Ramos (cell line): ENCODE measurements around the gene AK5.

ENCODE experiments used
- in situ Hi-C: fragments of 300-500 bp; cut with MboI; formaldehyde crosslinking; loops from one replicate; pipeline ENCODE4 v1.14.3; 2022; ENCODE audit warnings: low sequenced_read_pairs; ENCODE audit not compliant: unreplicated experiment

The AK5 gene

GRCh38 chr1:77532641-77533040 lies 250.8 kb downstream of the AK5 start:
- in situ Hi-C loops: loop anchor here (10.0 to 25.0 kb wide), 2 partner anchors 388 to 1370 kb away; no protein-coding TSS in a partner anchor

GRCh38 chr1:77533660-77534305 lies 252.0 kb downstream of the AK5 start:
- in situ Hi-C loops: loop anchor here (10.0 to 25.0 kb wide), 2 partner anchors 389 to 1371 kb away; no protein-coding TSS in a partner anchor

GRCh38 chr1:77534456-77534855 lies 252.6 kb downstream of the AK5 start:
- in situ Hi-C loops: loop anchor here (10.0 to 25.0 kb wide), 2 partner anchors 390 to 1372 kb away; no protein-coding TSS in a partner anchor

- in situ Hi-C loops: loop anchor here (10.0 to 25.0 kb wide), 2 partner anchors 392 to 1375 kb away; no protein-coding TSS in a partner anchor
These were observed 255.0 kb downstream of the AK5 start for GRCh38 chr1:77536813-77537212.

GRCh38 chr1:77538956-77539518 lies 257.2 kb downstream of the AK5 start:
- in situ Hi-C loops: loop anchor here (10.0 to 25.0 kb wide), 2 partner anchors 394 to 1377 kb away; no protein-coding TSS in a partner anchor

- in situ Hi-C loops: loop anchor here (10.0 to 25.0 kb wide), 2 partner anchors 395 to 1377 kb away; no protein-coding TSS in a partner anchor
These were observed 257.8 kb downstream of the AK5 start for GRCh38 chr1:77539519-77540142.

- in situ Hi-C loops: loop anchor here (25.0 kb wide), 1 partner anchor 1378 kb away; no protein-coding TSS in a partner anchor
These were observed 258.8 kb downstream of the AK5 start for GRCh38 chr1:77540501-77541161.

GRCh38 chr1:77541162-77541545 lies 259.3 kb downstream of the AK5 start:
- in situ Hi-C loops: loop anchor here (25.0 kb wide), 1 partner anchor 1379 kb away; no protein-coding TSS in a partner anchor

- in situ Hi-C loops: loop anchor here (25.0 kb wide), 1 partner anchor 1381 kb away; no protein-coding TSS in a partner anchor
These were observed 261.1 kb downstream of the AK5 start for GRCh38 chr1:77542813-77543420.

GRCh38 chr1:77543822-77544448 lies 262.1 kb downstream of the AK5 start:
- in situ Hi-C loops: loop anchor here (25.0 kb wide), 1 partner anchor 1382 kb away; no protein-coding TSS in a partner anchor

GRCh38 chr1:77544845-77545244 lies 263.0 kb downstream of the AK5 start:
- in situ Hi-C loops: loop anchor here (25.0 kb wide), 1 partner anchor 1383 kb away; no protein-coding TSS in a partner anchor

- in situ Hi-C loops: loop anchor here (25.0 kb wide), 1 partner anchor 1384 kb away; no protein-coding TSS in a partner anchor
These were observed 264.2 kb downstream of the AK5 start for GRCh38 chr1:77545970-77546369.

- in situ Hi-C loops: loop anchor here (25.0 kb wide), 1 partner anchor 1385 kb away; no protein-coding TSS in a partner anchor
These were observed 265.1 kb downstream of the AK5 start for GRCh38 chr1:77546890-77547289.

GRCh38 chr1:77548285-77548684 lies 266.5 kb downstream of the AK5 start:
- in situ Hi-C loops: loop anchor here (25.0 kb wide), 1 partner anchor 1386 kb away; no protein-coding TSS in a partner anchor

GRCh38 chr1:77550135-77550534 lies 268.3 kb downstream of the AK5 start:
- in situ Hi-C loops: no loop called here

GRCh38 chr1:77552626-77553025 lies 270.8 kb downstream of the AK5 start:
- in situ Hi-C loops: no loop called here

- in situ Hi-C loops: no loop called here
These were observed 271.9 kb downstream of the AK5 start for GRCh38 chr1:77553568-77554291.

GRCh38 chr1:77556045-77556444 lies 274.2 kb downstream of the AK5 start:
- in situ Hi-C loops: no loop called here

GRCh38 chr1:77557053-77557452 lies 275.2 kb downstream of the AK5 start:
- in situ Hi-C loops: no loop called here
